H1 (cell line): ENCODE results near the gene NDUFB10. TPM values are rescaled to one million over a fixed set of nuclear protein-coding genes. Genes with fewer than 3 reads are reported as not detected.

Source experiments
- CEBPB ChIP-seq: IDR thresholded peaks from 2 replicates; pipeline ENCODE4 v1.6.1; 2012; ENCODE audit warnings: low read depth, low read length
- GTF2F1 ChIP-seq: IDR thresholded peaks from 2 replicates; pipeline ENCODE4 v1.6.1; 2012; ENCODE audit warnings: low read depth, low read length, improper control_type of control experiment, borderline replicate concordance
- SIN3A ChIP-seq, 2 experiments: IDR thresholded peaks in 1 of 2; conservative IDR thresholded peaks in 1 of 2; 2 replicates each; pipeline ENCODE4 v1.6.1; 2011 to 2012; ENCODE audit warnings: low read length in 2 of 2, improper control_type of control experiment in 1 of 2, low read depth in 1 of 2, mild to moderate bottlenecking in 1 of 2
- SP2 ChIP-seq: IDR thresholded peaks from 2 replicates; pipeline ENCODE4 v1.6.1; 2012; ENCODE audit warnings: mild to moderate bottlenecking, low read length, inconsistent platforms
- polyA plus RNA-seq, 7 experiments: library from polyadenylated mRNA; depleted of rRNA in 3 of 7; stranded (reverse) in 5 of 7; unstranded in 2 of 7; fragments of >200 nt in 5 of 7; fragments of 200-250 nt in 2 of 7; gene quantifications; 1 replicate in 5 of 7; 2 replicates in 1 of 7; 4 replicates in 1 of 7; pipeline versions ENCODE4 v1.2.1 to v1.2.3, GENCODE V29; 2011 to 2013; ENCODE audit warnings: missing spikeins in 2 of 7, mixed read lengths in 2 of 7
- total RNA-seq: library from RNA; stranded (reverse); fragmentation: NEBNext Ultra II Directional; extraction: Animal tissue kit (Norgen Biotek cat#: 25700); gene quantifications from 2 replicates; pipeline ENCODE4 v1.2.1, GENCODE V29; 2021
- TF ChIP-seq, protein P1 (sequence below): fragments of 300-600 bp; sonication (generic); IDR thresholded peaks from 2 replicates; pipeline ENCODE4 v1.7.1; 2012; ENCODE audit warnings: low read length, moderate library complexity, mild to moderate bottlenecking, inconsistent platforms; ENCODE audit not compliant: insufficient replicate concordance

NDUFB10 gene
- total and polyA plus RNA-seq, 2 of the 8 experiments (the other 6 are each of a cell fraction or from before 2014, with no cell fraction given): 183 to 194 TPM

DNA sequence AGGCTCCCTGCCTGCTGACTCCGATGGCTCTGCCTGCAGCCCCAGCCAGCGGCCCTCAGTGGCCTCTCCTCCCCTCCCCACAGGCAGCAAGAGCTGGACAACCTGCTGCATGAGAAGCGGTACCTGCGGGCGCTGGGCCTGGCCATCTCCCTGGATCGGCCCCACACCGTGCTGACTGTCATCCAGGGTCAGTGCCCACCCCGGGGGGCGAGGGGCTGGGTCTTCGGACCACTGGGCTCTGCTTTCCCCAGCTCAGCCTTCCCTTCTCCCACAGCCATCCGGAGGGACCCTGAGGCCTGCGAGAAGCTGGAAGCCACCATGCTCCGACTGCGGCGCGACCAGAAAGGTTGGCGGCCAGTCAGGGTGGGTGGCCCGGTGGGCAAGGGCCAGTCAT lies 18.5 kb downstream of the NDUFB10 start (continued):
- TF ChIP-seq, protein P1, sequence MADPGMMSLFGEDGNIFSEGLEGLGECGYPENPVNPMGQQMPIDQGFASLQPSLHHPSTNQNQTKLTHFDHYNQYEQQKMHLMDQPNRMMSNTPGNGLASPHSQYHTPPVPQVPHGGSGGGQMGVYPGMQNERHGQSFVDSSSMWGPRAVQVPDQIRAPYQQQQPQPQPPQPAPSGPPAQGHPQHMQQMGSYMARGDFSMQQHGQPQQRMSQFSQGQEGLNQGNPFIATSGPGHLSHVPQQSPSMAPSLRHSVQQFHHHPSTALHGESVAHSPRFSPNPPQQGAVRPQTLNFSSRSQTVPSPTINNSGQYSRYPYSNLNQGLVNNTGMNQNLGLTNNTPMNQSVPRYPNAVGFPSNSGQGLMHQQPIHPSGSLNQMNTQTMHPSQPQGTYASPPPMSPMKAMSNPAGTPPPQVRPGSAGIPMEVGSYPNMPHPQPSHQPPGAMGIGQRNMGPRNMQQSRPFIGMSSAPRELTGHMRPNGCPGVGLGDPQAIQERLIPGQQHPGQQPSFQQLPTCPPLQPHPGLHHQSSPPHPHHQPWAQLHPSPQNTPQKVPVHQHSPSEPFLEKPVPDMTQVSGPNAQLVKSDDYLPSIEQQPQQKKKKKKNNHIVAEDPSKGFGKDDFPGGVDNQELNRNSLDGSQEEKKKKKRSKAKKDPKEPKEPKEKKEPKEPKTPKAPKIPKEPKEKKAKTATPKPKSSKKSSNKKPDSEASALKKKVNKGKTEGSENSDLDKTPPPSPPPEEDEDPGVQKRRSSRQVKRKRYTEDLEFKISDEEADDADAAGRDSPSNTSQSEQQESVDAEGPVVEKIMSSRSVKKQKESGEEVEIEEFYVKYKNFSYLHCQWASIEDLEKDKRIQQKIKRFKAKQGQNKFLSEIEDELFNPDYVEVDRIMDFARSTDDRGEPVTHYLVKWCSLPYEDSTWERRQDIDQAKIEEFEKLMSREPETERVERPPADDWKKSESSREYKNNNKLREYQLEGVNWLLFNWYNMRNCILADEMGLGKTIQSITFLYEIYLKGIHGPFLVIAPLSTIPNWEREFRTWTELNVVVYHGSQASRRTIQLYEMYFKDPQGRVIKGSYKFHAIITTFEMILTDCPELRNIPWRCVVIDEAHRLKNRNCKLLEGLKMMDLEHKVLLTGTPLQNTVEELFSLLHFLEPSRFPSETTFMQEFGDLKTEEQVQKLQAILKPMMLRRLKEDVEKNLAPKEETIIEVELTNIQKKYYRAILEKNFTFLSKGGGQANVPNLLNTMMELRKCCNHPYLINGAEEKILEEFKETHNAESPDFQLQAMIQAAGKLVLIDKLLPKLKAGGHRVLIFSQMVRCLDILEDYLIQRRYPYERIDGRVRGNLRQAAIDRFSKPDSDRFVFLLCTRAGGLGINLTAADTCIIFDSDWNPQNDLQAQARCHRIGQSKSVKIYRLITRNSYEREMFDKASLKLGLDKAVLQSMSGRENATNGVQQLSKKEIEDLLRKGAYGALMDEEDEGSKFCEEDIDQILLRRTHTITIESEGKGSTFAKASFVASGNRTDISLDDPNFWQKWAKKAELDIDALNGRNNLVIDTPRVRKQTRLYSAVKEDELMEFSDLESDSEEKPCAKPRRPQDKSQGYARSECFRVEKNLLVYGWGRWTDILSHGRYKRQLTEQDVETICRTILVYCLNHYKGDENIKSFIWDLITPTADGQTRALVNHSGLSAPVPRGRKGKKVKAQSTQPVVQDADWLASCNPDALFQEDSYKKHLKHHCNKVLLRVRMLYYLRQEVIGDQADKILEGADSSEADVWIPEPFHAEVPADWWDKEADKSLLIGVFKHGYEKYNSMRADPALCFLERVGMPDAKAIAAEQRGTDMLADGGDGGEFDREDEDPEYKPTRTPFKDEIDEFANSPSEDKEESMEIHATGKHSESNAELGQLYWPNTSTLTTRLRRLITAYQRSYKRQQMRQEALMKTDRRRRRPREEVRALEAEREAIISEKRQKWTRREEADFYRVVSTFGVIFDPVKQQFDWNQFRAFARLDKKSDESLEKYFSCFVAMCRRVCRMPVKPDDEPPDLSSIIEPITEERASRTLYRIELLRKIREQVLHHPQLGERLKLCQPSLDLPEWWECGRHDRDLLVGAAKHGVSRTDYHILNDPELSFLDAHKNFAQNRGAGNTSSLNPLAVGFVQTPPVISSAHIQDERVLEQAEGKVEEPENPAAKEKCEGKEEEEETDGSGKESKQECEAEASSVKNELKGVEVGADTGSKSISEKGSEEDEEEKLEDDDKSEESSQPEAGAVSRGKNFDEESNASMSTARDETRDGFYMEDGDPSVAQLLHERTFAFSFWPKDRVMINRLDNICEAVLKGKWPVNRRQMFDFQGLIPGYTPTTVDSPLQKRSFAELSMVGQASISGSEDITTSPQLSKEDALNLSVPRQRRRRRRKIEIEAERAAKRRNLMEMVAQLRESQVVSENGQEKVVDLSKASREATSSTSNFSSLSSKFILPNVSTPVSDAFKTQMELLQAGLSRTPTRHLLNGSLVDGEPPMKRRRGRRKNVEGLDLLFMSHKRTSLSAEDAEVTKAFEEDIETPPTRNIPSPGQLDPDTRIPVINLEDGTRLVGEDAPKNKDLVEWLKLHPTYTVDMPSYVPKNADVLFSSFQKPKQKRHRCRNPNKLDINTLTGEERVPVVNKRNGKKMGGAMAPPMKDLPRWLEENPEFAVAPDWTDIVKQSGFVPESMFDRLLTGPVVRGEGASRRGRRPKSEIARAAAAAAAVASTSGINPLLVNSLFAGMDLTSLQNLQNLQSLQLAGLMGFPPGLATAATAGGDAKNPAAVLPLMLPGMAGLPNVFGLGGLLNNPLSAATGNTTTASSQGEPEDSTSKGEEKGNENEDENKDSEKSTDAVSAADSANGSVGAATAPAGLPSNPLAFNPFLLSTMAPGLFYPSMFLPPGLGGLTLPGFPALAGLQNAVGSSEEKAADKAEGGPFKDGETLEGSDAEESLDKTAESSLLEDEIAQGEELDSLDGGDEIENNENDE: no peak
- TF ChIP-seq GTF2F1 (no peak), SIN3A (conservative IDR thresholded peaks at IDR 0.05 in 1 of 2, IDR thresholded peaks at IDR 0.05 in 1 of 2; ENCODE audit: low read depth in 1 of 2, low read length in 2 of 2) (no peak), SP2 (no peak), CEBPB (no peak)
- TF ChIP-seq, all 59 proteins: peak for 0
